GM18502 (cell line): ENCODE results near the gene QRFP.

ENCODE experiments used
- ATAC-seq: cut with Tn5 transposase; IDR thresholded peaks from one replicate; pipeline ENCODE4 v1.9.1; 2021; ENCODE audit warnings: mild to moderate bottlenecking; ENCODE audit not compliant: unreplicated experiment, poor library complexity

The QRFP gene

GRCh38 chr9:130896233-130897014 is at the start of gene QRFP:
TSS of gene QRFP (minus strand) at chr9:130896812. CDS start at chr9:130893838, 2,974 bp downstream.
- no peak for ATAC-seq

GRCh38 chr9:130945173-130945572 is 48.6 kb upstream of the QRFP start:
- ATAC-seq = no peak

- ATAC-seq = no peak
Measured at GRCh38 chr9:130944510-130945058, 48.0 kb upstream of the QRFP start.

- no peak for ATAC-seq
Measured at GRCh38 chr9:130943777-130944176, 47.2 kb upstream of the QRFP start.

- ATAC-seq = no peak
Measured at GRCh38 chr9:130943221-130943620, 46.6 kb upstream of the QRFP start.

GRCh38 chr9:130942679-130943078 is 46.1 kb upstream of the QRFP start:
- ATAC-seq = no peak

- ATAC-seq = no peak
Measured at GRCh38 chr9:130942084-130942483, 45.5 kb upstream of the QRFP start.

GRCh38 chr9:130940693-130941576 is 44.3 kb upstream of the QRFP start:
- no peak for ATAC-seq

- no peak for ATAC-seq
Measured at GRCh38 chr9:130940027-130940549, 43.5 kb upstream of the QRFP start.

- no peak for ATAC-seq
Measured at GRCh38 chr9:130939405-130940026, 42.9 kb upstream of the QRFP start.

GRCh38 chr9:130938652-130939404 is 42.2 kb upstream of the QRFP start, which contains the start of gene FIBCD1:
TSS of gene FIBCD1 (minus strand) at chr9:130939247. CDS start at chr9:130938607, 640 bp downstream.
- no peak for ATAC-seq

- no peak for ATAC-seq
Measured at GRCh38 chr9:130938184-130938651, 41.6 kb upstream of the QRFP start.

- ATAC-seq = no peak
Measured at GRCh38 chr9:130937146-130938076, 40.8 kb upstream of the QRFP start.

- no peak for ATAC-seq
Measured at GRCh38 chr9:130936285-130937117, 39.9 kb upstream of the QRFP start.

- no peak for ATAC-seq
Measured at GRCh38 chr9:130935648-130936271, 39.1 kb upstream of the QRFP start.

- ATAC-seq = no peak
Measured at GRCh38 chr9:130934702-130935647, 38.4 kb upstream of the QRFP start.
